K562 (cell line): ENCODE measurements around the gene CYB561A3. TPM values are rescaled to one million over a fixed set of nuclear protein-coding genes. Genes with fewer than 3 reads are reported as not detected.

Experiments
- CEBPG ChIP-seq, 3 experiments: fragments of 200-800 bp in 1 of 3; sonication (Bioruptor generic) in 1 of 3; sonication (generic) in 1 of 3; formaldehyde crosslinking in 1 of 3; IDR thresholded peaks in 2 of 3; conservative IDR thresholded peaks in 1 of 3; 2 replicates each; pipeline versions ENCODE4 v1.6.1 to v1.8.0; 2016 to 2022; ENCODE audit warnings: missing compliant biosample characterization in 2 of 3, missing genetic modification characterization in 2 of 3, mild to moderate bottlenecking in 1 of 3, missing genetic modification reagents in 1 of 3
- GATAD2A ChIP-seq: fragments of 450-650 bp; IDR thresholded peaks from 2 replicates; pipeline ENCODE4 v1.6.1; 2017
- GTF2F1 ChIP-seq: IDR thresholded peaks from 2 replicates; pipeline ENCODE4 v1.6.1; 2011; ENCODE audit warnings: low read depth, low read length, improper control_type of control experiment
- ZBTB2 ChIP-seq: fragments of 450-650 bp; IDR thresholded peaks from 2 replicates; pipeline ENCODE4 v1.6.1; 2016; ENCODE audit warnings: antibody characterized with exemption
- polyA plus RNA-seq, 8 experiments: library from polyadenylated mRNA; depleted of rRNA in 4 of 8; stranded (reverse) in 5 of 8; unstranded in 3 of 8; fragments of >200 nt; fragmentation: Nextera tagmentation in 2 of 8; fragmentation: Illumina TruSeq in 1 of 8; extraction: Ambion mirVana in 2 of 8; extraction: Trizol in 1 of 8; gene quantifications; 2 replicates each; pipeline versions ENCODE4 v1.2.1 to v1.2.3, GENCODE V29; 2011 to 2014; ENCODE audit warnings: inconsistent platforms in 1 of 8, missing spikeins in 1 of 8
- total RNA-seq, 7 experiments: library from RNA; depleted of rRNA in 6 of 7; stranded (reverse); fragments of >200 nt in 6 of 7; fragmentation: Illumina TruSeq in 2 of 7; extraction: Trizol in 2 of 7; gene quantifications; 2 replicates each; pipeline versions ENCODE4 v1.2.1 to v1.2.3, GENCODE V29; 2011 to 2021; ENCODE audit warnings: low replicate concordance in 1 of 7
- TF ChIP-seq, protein P1 (sequence below): fragments of 450-650 bp; formaldehyde crosslinking; IDR thresholded peaks from 2 replicates; pipeline ENCODE4 v1.4.0; 2020; ENCODE audit warnings: mild to moderate bottlenecking, moderate library complexity
- TF ChIP-seq, protein P2 (sequence below): fragments of 250-450 bp; sonication (Bioruptor Pico); IDR thresholded peaks from 2 replicates; pipeline ENCODE4 v1.5.0; 2021; ENCODE audit warnings: mild to moderate bottlenecking, borderline replicate concordance
- TF ChIP-seq, protein P3 (sequence below): fragments of 200-400 bp; formaldehyde crosslinking; IDR thresholded peaks from 2 replicates; pipeline ENCODE4 v1.6.1; 2017; ENCODE audit warnings: mild to moderate bottlenecking, low read depth, low read length, moderate library complexity

CYB561A3 gene
- total and polyA plus RNA-seq, 9 of the 15 experiments (the other 6 are each of a cell fraction or from before 2014, with no cell fraction given), result 29.2 to 78.9 (median 37.9) TPM

DNA sequence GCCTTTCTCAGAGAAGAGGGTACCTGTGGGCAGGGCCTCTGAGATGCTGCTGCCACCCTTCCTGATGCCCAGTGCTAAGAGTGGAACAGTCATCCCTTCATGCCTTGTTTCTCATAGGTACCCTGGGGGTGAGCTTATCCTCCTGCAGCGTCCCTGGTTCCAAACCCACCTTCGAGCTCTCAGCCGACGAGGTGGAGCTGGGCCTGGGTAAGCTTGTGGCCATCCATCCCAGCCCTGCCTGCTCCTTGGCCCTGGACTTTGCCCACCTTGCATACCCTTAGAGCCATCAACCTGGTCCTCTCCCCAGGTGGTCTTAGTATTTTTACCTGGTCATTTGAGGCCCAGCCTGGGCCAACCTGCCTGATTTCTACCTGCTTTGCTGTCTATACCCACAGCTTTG is 20.0 kb downstream of the CYB561A3 start (continued):
- TF ChIP-seq, protein P1, sequence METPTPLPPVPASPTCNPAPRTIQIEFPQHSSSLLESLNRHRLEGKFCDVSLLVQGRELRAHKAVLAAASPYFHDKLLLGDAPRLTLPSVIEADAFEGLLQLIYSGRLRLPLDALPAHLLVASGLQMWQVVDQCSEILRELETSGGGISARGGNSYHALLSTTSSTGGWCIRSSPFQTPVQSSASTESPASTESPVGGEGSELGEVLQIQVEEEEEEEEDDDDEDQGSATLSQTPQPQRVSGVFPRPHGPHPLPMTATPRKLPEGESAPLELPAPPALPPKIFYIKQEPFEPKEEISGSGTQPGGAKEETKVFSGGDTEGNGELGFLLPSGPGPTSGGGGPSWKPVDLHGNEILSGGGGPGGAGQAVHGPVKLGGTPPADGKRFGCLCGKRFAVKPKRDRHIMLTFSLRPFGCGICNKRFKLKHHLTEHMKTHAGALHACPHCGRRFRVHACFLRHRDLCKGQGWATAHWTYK (CRISPR knock-in tag), result no peak
- TF ChIP-seq GATAD2A, result no peak
- no peak for TF ChIP-seq GTF2F1
- no peak for TF ChIP-seq ZBTB2
- no peak for TF ChIP-seq CEBPG (CRISPR knock-in tag; IDR thresholded peaks at IDR 0.05)
- TF ChIP-seq CEBPG (tag; conservative IDR thresholded peaks at IDR 0.05 in 1 of 2, IDR thresholded peaks at IDR 0.05 in 1 of 2), result no peak
- TF ChIP-seq, protein P2, sequence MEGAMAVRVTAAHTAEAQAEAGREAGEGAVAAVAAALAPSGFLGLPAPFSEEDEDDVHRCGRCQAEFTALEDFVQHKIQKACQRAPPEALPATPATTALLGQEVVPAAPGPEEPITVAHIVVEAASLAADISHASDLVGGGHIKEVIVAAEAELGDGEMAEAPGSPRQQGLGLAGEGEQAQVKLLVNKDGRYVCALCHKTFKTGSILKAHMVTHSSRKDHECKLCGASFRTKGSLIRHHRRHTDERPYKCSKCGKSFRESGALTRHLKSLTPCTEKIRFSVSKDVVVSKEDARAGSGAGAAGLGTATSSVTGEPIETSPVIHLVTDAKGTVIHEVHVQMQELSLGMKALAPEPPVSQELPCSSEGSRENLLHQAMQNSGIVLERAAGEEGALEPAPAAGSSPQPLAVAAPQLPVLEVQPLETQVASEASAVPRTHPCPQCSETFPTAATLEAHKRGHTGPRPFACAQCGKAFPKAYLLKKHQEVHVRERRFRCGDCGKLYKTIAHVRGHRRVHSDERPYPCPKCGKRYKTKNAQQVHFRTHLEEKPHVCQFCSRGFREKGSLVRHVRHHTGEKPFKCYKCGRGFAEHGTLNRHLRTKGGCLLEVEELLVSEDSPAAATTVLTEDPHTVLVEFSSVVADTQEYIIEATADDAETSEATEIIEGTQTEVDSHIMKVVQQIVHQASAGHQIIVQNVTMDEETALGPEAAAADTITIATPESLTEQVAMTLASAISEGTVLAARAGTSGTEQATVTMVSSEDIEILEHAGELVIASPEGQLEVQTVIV (CRISPR knock-in tag), result no peak
- TF ChIP-seq, protein P3, sequence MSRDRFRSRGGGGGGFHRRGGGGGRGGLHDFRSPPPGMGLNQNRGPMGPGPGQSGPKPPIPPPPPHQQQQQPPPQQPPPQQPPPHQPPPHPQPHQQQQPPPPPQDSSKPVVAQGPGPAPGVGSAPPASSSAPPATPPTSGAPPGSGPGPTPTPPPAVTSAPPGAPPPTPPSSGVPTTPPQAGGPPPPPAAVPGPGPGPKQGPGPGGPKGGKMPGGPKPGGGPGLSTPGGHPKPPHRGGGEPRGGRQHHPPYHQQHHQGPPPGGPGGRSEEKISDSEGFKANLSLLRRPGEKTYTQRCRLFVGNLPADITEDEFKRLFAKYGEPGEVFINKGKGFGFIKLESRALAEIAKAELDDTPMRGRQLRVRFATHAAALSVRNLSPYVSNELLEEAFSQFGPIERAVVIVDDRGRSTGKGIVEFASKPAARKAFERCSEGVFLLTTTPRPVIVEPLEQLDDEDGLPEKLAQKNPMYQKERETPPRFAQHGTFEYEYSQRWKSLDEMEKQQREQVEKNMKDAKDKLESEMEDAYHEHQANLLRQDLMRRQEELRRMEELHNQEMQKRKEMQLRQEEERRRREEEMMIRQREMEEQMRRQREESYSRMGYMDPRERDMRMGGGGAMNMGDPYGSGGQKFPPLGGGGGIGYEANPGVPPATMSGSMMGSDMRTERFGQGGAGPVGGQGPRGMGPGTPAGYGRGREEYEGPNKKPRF, result no peak
